A549 (cell line): ENCODE results near the gene GPR153.

ENCODE experiments used
- CTCF ChIP-seq: fragments of >200 bp; sonication (Bioruptor Twin); formaldehyde crosslinking; IDR thresholded peaks from 3 replicates; pipeline ENCODE4 v1.5.1; 2016
- E2F6 ChIP-seq: IDR thresholded peaks from 2 replicates; pipeline ENCODE4 v1.6.1; 2012; ENCODE audit warnings: low read depth, borderline replicate concordance
- EP300 ChIP-seq, 2 experiments: fragments of >200 bp; sonication (Bioruptor Twin); formaldehyde crosslinking; IDR thresholded peaks; 2 replicates in 1 of 2; 3 replicates in 1 of 2; pipeline ENCODE4 v1.6.1; 2016 to 2017
- HDAC2 ChIP-seq: fragments of 200-600 bp; sonication (generic); IDR thresholded peaks from 2 replicates; pipeline ENCODE4 v1.6.1; 2016
- POLR2A ChIP-seq: IDR thresholded peaks from 2 replicates; pipeline ENCODE4 v1.6.1; 2012; ENCODE audit warnings: mild to moderate bottlenecking, low read length
- SMC3 ChIP-seq: fragments of >200 bp; sonication (Bioruptor Twin); formaldehyde crosslinking; IDR thresholded peaks from 3 replicates; pipeline ENCODE4 v1.6.1; 2018; ENCODE audit warnings: inconsistent platforms
- TF ChIP-seq, protein P1 (sequence below): fragments of 450-650 bp; IDR thresholded peaks from 2 replicates; pipeline ENCODE4 v1.6.1; 2014; ENCODE audit warnings: antibody characterized with exemption
- TF ChIP-seq, protein P2 (sequence below): IDR thresholded peaks from 2 replicates; pipeline ENCODE4 v1.6.1; 2012
- TF ChIP-seq, protein P3 (sequence below): fragments of 200-600 bp; sonication (generic); IDR thresholded peaks from 2 replicates; pipeline ENCODE4 v1.6.1; 2016; ENCODE audit warnings: antibody characterized with exemption, mild to moderate bottlenecking, moderate library complexity

GRCh38 chr1:6244401-6245049 lies 16.4 kb downstream of the GPR153 start:
- no peak for TF ChIP-seq CTCF
- no peak for TF ChIP-seq SMC3
- TF ChIP-seq, protein P1, sequence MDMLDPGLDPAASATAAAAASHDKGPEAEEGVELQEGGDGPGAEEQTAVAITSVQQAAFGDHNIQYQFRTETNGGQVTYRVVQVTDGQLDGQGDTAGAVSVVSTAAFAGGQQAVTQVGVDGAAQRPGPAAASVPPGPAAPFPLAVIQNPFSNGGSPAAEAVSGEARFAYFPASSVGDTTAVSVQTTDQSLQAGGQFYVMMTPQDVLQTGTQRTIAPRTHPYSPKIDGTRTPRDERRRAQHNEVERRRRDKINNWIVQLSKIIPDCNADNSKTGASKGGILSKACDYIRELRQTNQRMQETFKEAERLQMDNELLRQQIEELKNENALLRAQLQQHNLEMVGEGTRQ, result no peak
- TF ChIP-seq, protein P2, sequence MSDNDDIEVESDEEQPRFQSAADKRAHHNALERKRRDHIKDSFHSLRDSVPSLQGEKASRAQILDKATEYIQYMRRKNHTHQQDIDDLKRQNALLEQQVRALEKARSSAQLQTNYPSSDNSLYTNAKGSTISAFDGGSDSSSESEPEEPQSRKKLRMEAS, result no peak
- no peak for TF ChIP-seq E2F6
- no peak for TF ChIP-seq HDAC2
- no peak for TF ChIP-seq EP300 (IDR thresholded peaks at IDR 0.05)
- TF ChIP-seq POLR2A, result no peak
- TF ChIP-seq, protein P3, sequence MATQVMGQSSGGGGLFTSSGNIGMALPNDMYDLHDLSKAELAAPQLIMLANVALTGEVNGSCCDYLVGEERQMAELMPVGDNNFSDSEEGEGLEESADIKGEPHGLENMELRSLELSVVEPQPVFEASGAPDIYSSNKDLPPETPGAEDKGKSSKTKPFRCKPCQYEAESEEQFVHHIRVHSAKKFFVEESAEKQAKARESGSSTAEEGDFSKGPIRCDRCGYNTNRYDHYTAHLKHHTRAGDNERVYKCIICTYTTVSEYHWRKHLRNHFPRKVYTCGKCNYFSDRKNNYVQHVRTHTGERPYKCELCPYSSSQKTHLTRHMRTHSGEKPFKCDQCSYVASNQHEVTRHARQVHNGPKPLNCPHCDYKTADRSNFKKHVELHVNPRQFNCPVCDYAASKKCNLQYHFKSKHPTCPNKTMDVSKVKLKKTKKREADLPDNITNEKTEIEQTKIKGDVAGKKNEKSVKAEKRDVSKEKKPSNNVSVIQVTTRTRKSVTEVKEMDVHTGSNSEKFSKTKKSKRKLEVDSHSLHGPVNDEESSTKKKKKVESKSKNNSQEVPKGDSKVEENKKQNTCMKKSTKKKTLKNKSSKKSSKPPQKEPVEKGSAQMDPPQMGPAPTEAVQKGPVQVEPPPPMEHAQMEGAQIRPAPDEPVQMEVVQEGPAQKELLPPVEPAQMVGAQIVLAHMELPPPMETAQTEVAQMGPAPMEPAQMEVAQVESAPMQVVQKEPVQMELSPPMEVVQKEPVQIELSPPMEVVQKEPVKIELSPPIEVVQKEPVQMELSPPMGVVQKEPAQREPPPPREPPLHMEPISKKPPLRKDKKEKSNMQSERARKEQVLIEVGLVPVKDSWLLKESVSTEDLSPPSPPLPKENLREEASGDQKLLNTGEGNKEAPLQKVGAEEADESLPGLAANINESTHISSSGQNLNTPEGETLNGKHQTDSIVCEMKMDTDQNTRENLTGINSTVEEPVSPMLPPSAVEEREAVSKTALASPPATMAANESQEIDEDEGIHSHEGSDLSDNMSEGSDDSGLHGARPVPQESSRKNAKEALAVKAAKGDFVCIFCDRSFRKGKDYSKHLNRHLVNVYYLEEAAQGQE, result no peak
